Effector CD8-positive, alpha-beta T cell (primary cell): ENCODE data around the gene SERPINF2.
"Not testable (repeated sequence)": the region's sequence is repeated elsewhere in the genome, so short reads cannot be mapped to it uniquely, and the experiment has no call there.

Experiments used
- DNase-seq: peaks from one replicate; lab custom pipeline; 2025; lab: John Stamatoyannopoulos, UW

Gene SERPINF2

GRCh38 chr17:1735418-1735817, 7.3 kb upstream of the SERPINF2 start:
- no peak for DNase-seq

- no peak for DNase-seq
Observed at GRCh38 chr17:1735834-1736347, 6.8 kb upstream of the SERPINF2 start.

DNA sequence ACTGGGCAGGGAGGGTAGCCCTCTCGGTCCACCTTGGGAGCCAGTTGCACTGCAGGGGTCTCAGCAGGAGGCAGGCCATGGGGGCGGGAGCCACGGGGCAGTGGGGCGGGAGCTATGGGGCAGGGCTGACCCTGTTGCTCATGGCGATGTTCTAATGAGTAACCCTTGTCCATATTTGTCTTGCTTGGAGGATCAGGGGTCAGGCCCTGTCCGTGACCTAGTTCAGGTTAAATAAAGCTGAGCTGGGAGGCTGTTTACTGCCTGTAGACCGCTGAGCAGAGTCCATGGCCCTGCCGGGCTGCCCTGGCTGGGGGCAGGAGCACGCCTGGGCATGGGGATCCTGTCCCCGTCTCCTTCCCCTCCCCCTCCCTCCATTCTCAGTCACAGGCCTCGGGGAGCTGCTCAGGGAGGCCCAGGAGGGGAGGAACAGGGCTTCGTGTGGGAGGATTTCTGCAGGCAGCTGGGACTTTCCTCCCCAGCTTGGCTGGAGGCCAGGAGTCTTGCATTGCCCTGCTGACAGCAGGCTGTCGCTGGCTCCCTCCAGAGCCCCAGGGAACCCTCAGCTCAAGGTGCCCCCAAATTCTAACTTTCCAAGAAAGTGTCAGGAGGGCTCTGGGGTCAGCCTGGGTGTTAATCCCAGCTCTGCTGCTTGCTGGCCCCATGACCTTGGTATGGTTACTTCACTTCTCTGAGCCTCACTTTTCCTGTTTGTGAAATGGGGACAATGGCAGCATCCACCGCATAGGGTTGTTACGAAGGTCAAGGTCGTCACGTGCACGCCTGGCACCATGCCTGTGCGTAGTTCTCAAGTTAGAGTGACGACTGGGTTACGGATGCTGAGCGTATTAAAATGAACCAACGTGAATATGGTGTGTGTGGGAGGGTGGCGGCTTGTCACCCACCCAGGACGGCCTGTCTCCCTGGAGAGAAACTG, 6.1 kb upstream of the SERPINF2 start:
- DNase-seq: no peak

- DNase-seq: no peak
Observed at GRCh38 chr17:1737531-1738291, 5.0 kb upstream of the SERPINF2 start.

DNA sequence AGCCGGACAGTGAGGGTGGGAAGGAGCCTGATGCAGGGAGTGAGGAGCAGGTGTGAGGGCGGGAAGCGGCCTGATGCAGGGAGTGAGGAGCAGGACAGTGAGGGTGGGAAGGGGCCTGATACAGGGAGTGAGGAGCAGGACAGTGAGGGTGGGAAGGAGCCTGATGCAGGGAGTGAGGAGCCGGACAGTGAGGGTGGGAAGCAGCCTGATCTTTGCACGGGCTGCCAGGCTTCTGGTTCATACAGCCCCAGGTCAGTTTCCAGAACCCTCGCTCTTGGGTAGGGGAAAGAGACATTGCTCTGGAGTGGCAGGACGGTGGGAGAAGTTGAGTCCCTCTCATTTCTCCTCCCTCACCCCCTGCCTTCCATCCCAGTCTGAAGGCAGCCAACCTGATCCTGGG, 772 bp upstream of the SERPINF2 start:
- not testable (repeated sequence) for DNase-seq

DNA sequence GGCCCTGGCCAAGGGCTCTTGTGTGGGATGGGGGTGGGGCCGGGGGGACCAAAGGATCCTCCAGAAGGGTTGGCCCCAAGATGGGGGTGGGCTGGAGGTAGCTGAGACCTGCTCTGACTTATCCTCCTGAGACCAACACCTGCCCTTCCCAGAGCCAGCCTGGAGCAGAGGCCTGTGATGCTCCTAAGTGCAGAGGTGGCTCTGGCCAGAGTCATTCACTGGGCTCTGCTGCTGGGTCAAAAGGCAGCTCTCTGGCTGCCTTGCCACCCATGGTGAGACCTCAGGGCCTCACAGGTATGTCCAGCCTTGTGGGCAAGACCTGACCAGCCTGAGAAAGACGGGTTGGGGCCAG, 393 bp downstream of the SERPINF2 start:
- no peak for DNase-seq

- DNase-seq: no peak
Observed at GRCh38 chr17:1744551-1745512, 2.2 kb downstream of the SERPINF2 start.

DNA sequence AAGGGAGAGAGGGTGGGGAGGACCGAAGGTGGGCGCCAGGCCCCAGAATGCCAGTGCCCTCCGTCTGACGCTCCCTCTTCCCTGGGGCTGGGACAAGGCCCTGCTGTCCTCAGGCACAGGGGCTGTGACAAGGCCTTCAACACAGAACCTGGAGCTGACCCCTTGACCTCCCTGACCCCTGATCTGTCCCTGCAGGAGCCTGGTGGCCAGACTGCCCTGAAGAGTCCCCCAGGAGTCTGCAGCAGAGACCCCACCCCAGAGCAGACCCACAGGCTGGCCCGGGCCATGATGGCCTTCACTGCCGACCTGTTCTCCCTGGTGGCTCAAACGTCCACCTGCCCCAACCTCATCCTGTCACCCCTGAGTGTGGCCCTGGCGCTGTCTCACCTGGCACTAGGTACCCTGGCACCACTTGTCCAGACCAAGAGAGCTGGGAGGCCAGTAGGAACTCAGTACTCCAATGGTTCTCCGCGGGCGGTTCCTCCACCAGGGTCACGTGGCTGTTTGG, 2.9 kb downstream of the SERPINF2 start:
- DNase-seq: no peak

- no peak for DNase-seq
Observed at GRCh38 chr17:1746975-1747543, 4.4 kb downstream of the SERPINF2 start.

DNA sequence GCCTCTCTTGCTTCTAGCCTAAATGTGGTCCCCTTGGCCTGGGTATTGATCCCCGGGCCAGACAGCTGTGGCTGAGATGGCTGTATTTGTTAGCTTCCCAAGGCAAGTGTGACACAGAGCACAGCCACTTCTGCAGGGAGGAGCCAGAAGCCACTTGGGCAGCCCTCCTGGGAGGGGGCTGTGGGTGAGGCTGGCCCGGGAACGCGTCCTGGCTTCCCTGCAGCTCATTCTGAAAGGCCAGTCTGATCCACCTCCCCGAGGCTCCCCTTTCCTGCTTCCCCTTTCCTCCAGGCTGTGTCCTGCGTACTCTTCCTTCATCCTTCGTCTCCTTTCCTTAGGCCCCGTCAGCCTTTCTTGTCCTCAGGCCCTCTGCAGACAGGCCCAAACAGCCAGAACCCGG, 8.0 kb downstream of the SERPINF2 start:
- DNase-seq: no peak

- DNase-seq: no peak
Observed at GRCh38 chr17:1752425-1753262, 10.0 kb downstream of the SERPINF2 start.

GRCh38 chr17:1753767-1754429, 11.2 kb downstream of the SERPINF2 start:
- no peak for DNase-seq

DNA sequence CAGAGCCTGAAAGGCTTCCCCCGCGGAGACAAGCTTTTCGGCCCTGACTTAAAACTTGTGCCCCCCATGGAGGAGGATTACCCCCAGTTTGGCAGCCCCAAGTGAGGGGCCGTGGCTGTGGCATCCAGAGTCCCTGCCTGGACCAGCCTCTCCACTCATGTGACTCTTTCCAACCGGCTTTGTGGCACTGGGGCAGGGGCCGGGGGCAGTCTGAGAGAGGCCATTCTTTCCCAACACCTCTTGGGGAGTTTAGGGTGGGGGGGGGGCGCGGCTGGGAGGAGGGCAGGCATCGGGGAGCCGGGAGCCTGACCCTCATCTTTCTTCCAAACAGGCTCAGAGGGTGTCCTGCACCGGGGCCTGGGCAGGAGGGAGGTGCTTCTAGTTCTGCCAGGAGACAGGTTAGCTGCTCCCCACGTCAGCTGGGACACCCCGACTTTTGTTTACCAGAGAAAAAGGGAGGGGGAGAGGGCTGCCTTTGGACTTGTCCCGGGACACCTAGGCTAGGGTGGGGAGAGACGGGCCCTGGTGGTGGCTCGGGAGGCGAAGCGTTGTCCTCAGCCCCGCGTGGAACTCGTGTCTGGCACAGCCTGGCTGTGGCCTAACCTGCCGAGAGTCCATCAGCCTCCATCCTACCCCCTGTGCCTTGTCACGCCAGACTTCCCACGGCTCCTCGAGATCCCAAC, 11.9 kb downstream of the SERPINF2 start:
- no peak for DNase-seq

- DNase-seq: no peak
Observed at GRCh38 chr17:1755252-1755826, 12.7 kb downstream of the SERPINF2 start.

GRCh38 chr17:1755827-1756262, 13.2 kb downstream of the SERPINF2 start:
- no peak for DNase-seq

GRCh38 chr17:1758807-1759206, 16.1 kb downstream of the SERPINF2 start:
- DNase-seq: no peak

DNA sequence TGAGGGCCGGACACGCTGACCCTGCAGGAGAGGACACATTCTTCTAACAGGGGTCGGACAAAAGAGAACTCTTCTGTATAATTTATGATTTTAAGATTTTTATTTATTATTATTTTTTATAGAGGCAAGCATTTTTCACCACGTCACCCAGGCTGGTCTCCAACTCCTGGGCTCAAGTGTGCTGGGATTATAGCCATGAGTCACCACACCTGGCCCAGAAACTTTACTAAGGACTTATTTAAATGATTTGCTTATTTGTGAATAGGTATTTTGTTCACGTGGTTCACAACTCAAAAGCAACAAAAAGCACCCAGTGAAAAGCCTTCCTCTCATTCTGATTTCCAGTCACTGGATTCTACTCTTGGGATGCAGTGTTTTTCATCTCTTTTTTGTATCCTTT, 16.9 kb downstream of the SERPINF2 start:
- DNase-seq: no peak

DNA sequence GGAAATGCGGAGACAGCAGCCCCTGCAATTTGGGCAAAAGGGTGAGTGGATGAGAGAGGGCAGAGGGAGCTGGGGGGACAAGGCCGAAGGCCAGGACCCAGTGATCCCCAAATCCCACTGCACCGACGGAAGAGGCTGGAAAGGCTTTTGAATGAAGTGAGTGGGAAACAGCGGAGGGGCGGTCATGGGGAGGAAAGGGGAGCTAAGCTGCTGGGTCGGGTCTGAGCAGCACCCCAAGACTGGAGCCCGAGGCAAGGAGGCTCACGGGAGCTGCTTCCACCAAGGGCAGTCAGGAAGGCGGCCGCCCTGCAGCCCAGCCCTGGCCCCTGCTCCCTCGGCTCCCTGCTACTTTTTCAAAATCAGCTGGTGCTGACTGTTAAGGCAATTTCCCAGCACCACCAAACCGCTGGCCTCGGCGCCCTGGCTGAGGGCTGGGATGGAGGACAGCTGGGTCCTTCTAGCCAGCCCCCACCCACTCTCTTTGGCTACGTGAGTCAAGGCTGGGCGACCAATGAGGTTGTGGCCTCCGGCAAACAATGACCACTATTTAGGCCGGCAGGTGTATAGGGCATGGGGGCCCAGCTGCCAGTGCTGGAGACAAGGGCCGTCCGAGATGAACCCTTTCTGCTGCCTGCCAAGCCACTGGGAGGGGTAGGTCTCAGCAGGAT, 19.7 kb downstream of the SERPINF2 start:
- DNase-seq: no peak
